Measurements from ENCODE around the gene GSN. TPM values are rescaled to one million over a fixed set of nuclear protein-coding genes. Genes with fewer than 3 reads are reported as not detected.
"Not testable (repeated sequence)": the region's sequence is repeated elsewhere in the genome, so short reads cannot be mapped to it uniquely, and the experiment has no call there.

The GSN gene
- total and polyA plus RNA-seq, 4 donors = 18.8 to 402 (median 51.6) TPM

DNA sequence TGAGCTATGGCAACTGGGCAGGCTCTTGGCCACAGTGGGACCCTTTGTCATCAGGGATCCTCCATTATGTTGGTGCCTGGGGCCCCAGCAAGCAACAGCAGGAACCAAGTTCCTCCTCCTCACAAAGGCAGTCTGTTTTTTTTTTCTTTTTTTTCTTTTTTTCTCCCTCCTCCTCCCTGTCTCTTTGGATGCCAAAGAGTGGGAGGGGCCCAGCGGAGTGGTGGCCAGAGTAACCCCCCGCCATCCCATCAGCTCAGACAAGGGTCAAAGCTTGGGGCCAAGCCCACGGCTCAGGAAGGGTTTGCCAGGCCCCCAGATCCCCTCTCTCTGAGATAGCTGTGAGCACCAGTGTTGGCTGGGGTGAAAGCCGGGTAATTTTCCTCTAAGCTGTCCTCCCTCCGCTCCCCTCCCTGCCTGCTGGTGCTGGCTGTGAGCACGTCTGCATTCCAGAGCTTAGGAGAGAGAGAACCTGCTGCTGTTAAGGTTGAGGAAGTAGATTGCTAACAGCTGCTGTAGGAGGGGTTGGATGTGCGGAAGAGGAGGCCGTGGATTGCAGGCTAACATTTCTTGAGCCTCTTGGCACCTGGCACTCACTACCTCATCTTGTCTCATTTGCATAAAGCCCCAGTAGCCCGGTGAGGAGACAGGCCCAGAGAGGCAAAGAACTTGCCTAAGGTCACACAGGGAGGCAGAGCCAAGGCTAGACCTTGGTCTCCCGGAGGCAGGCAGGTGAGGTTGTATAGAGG is 21.2 kb downstream of the GSN start:
- DNase-seq (ENCODE audit: low spot score) = no peak
- Histone ChIP-seq H3K27me3 (ENCODE audit: control insufficient read depth in 4 of 4, insufficient read depth in 4 of 4, low read length in 3 of 4) (no peaks in the 10 kb centered on the region), H3K27ac (ENCODE audit: low read depth in 1 of 2, low read length in 2 of 2) (peak overlapping the region; percentile 42 to 45), H3K4me1 (ENCODE audit: control insufficient read depth in 4 of 4, insufficient read depth in 4 of 4, low read length in 3 of 4) (peaks cover 0 to 12% (median 3%) of the 10 kb centered on the region in 4 donors), H3K9me3 (ENCODE audit: control insufficient read depth in 4 of 4, low read length in 3 of 4) (no peaks in the 10 kb centered on the region), H3K36me3 (ENCODE audit: control insufficient read depth in 4 of 4, insufficient read depth in 3 of 4, low read depth in 1 of 4, low read length in 3 of 4) (no peaks in the 10 kb centered on the region), H3K9ac (ENCODE audit: low read depth in 1 of 2, low read length in 2 of 2) (peak overlapping the region in 1 of 2 donors; percentile 6), H3K4me3 (ENCODE audit: low read depth in 1 of 3, low read length in 3 of 3) (no peak overlapping the region)
- TF ChIP-seq NR2F2 (IDR thresholded peaks at IDR 0.05) (no peak), SP1 (IDR thresholded peaks at IDR 0.05) (peak; percentile 44)
- 63% methylated on average over 10 of the region's 10 CpGs for WGBS

DNA sequence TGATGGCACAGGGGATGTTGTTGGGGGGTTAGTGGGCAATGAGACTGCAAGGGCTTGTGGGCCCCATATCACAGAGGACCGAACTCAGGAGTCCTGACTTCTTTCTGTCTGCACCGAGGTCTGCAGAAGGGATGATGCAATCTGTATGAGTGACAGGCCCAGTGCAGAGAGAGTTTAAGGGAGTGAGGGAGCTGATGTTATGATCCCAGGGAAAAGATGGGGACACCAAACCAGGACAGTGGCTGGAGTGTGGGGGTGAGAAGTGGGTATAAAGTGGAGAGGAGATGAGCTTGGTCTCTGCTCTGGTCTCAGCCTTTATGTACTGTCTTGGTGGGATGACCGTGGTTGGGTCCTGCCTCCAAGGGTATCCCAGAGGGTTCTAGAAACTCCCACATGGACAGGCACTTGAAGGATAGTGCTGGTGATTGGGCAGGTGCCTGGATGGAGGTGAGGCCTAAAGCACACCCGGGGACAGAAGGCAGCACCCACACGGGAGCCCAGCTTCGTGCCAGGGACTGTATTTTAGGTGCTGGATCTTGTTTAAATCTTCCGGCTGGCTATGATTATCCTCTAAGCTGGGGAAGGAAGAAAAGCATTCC is 21.9 kb downstream of the GSN start:
- TF ChIP-seq HNF4G (IDR thresholded peaks at IDR 0.05) = no peak
- TF ChIP-seq EGR1 (IDR thresholded peaks at IDR 0.05; ENCODE audit: low read depth in 2 of 2) = no peak
- TF ChIP-seq RXRA (IDR thresholded peaks at IDR 0.05) = no peak
- TF ChIP-seq YY1 (IDR thresholded peaks at IDR 0.05) = no peak
- no peak for TF ChIP-seq GABPA (IDR thresholded peaks at IDR 0.05 in 1 of 2, conservative IDR thresholded peaks at IDR 0.05 in 1 of 2)
- TF ChIP-seq FOXA2 (IDR thresholded peaks at IDR 0.05) = no peak
- TF ChIP-seq ZBTB33 (IDR thresholded peaks at IDR 0.05) = no peak
- TF ChIP-seq, protein P1, sequence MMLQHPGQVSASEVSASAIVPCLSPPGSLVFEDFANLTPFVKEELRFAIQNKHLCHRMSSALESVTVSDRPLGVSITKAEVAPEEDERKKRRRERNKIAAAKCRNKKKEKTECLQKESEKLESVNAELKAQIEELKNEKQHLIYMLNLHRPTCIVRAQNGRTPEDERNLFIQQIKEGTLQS (IDR thresholded peaks at IDR 0.05) = no peak
- no peak for TF ChIP-seq MAX (IDR thresholded peaks at IDR 0.05)
- TF ChIP-seq NR2F2 (IDR thresholded peaks at IDR 0.05) = no peak
- no peak for TF ChIP-seq SP1 (IDR thresholded peaks at IDR 0.05)
- TF ChIP-seq RAD21 (IDR thresholded peaks at IDR 0.05) = no peak
- TF ChIP-seq TAF1 (conservative IDR thresholded peaks at IDR 0.05) = no peak
- TF ChIP-seq, protein P2, sequence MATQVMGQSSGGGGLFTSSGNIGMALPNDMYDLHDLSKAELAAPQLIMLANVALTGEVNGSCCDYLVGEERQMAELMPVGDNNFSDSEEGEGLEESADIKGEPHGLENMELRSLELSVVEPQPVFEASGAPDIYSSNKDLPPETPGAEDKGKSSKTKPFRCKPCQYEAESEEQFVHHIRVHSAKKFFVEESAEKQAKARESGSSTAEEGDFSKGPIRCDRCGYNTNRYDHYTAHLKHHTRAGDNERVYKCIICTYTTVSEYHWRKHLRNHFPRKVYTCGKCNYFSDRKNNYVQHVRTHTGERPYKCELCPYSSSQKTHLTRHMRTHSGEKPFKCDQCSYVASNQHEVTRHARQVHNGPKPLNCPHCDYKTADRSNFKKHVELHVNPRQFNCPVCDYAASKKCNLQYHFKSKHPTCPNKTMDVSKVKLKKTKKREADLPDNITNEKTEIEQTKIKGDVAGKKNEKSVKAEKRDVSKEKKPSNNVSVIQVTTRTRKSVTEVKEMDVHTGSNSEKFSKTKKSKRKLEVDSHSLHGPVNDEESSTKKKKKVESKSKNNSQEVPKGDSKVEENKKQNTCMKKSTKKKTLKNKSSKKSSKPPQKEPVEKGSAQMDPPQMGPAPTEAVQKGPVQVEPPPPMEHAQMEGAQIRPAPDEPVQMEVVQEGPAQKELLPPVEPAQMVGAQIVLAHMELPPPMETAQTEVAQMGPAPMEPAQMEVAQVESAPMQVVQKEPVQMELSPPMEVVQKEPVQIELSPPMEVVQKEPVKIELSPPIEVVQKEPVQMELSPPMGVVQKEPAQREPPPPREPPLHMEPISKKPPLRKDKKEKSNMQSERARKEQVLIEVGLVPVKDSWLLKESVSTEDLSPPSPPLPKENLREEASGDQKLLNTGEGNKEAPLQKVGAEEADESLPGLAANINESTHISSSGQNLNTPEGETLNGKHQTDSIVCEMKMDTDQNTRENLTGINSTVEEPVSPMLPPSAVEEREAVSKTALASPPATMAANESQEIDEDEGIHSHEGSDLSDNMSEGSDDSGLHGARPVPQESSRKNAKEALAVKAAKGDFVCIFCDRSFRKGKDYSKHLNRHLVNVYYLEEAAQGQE (IDR thresholded peaks at IDR 0.05) = no peak
- no peak for TF ChIP-seq HNF4A (conservative IDR thresholded peaks at IDR 0.05)
- TF ChIP-seq, protein P3, sequence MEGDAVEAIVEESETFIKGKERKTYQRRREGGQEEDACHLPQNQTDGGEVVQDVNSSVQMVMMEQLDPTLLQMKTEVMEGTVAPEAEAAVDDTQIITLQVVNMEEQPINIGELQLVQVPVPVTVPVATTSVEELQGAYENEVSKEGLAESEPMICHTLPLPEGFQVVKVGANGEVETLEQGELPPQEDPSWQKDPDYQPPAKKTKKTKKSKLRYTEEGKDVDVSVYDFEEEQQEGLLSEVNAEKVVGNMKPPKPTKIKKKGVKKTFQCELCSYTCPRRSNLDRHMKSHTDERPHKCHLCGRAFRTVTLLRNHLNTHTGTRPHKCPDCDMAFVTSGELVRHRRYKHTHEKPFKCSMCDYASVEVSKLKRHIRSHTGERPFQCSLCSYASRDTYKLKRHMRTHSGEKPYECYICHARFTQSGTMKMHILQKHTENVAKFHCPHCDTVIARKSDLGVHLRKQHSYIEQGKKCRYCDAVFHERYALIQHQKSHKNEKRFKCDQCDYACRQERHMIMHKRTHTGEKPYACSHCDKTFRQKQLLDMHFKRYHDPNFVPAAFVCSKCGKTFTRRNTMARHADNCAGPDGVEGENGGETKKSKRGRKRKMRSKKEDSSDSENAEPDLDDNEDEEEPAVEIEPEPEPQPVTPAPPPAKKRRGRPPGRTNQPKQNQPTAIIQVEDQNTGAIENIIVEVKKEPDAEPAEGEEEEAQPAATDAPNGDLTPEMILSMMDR (IDR thresholded peaks at IDR 0.05; ENCODE audit: low read depth, low read length, missing input control) = no peak
- no peak for DNase-seq (ENCODE audit: low spot score)

DNA sequence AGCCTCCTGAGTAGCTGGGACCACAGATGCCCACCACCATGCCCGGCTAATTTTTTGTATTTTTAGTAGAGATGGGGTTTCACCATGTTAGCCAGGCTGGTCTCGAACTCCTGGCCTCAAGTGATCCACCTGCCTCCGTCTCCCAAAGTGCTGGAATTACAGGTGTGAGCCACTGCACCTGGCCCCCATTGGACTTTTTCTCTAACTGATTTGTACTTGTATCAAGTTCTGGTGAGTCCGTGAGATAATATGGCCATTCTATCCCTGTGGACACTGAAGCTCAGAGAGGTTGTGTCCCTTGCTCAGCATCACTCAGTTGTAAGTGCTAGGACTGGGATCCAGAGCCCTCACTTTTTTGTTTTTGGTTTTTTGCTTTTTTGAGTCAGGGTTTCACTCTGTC is 23.6 kb downstream of the GSN start:
- H3K36me3 ChIP-seq (ENCODE audit: control insufficient read depth in 4 of 4, insufficient read depth in 3 of 4, low read depth in 1 of 4, low read length in 3 of 4); H3K4me3 ChIP-seq (ENCODE audit: low read depth in 1 of 3, low read length in 3 of 3); H3K27me3 ChIP-seq (ENCODE audit: control insufficient read depth in 4 of 4, insufficient read depth in 4 of 4, low read length in 3 of 4); DNase-seq (ENCODE audit: low spot score); H3K9ac ChIP-seq (ENCODE audit: low read depth in 1 of 2, low read length in 2 of 2); H3K4me1 ChIP-seq (ENCODE audit: control insufficient read depth in 4 of 4, insufficient read depth in 4 of 4, low read length in 3 of 4); H3K9me3 ChIP-seq (ENCODE audit: control insufficient read depth in 4 of 4, low read length in 3 of 4); H3K27ac ChIP-seq (ENCODE audit: low read depth in 1 of 2, low read length in 2 of 2): not testable (repeated sequence)
- WGBS = 89% methylated on average over 4 of the region's 4 CpGs

More for the DNA sequence above, 21.9 kb downstream of the GSN start:
- Histone ChIP-seq H3K9me3 (ENCODE audit: control insufficient read depth in 4 of 4, low read length in 3 of 4) (no peaks in the 10 kb centered on the region), H3K27me3 (ENCODE audit: control insufficient read depth in 4 of 4, insufficient read depth in 4 of 4, low read length in 3 of 4) (no peaks in the 10 kb centered on the region), H3K4me1 (ENCODE audit: control insufficient read depth in 4 of 4, insufficient read depth in 4 of 4, low read length in 3 of 4) (peaks cover 0 to 10% (median 3%) of the 10 kb centered on the region in 4 donors), H3K27ac (ENCODE audit: low read depth in 1 of 2, low read length in 2 of 2) (peak overlapping the region; percentile 42 to 45), H3K4me3 (ENCODE audit: low read depth in 1 of 3, low read length in 3 of 3) (no peak overlapping the region), H3K36me3 (ENCODE audit: control insufficient read depth in 4 of 4, insufficient read depth in 3 of 4, low read depth in 1 of 4, low read length in 3 of 4) (no peaks in the 10 kb centered on the region), H3K9ac (ENCODE audit: low read depth in 1 of 2, low read length in 2 of 2) (no peak overlapping the region)
- WGBS = 83% methylated on average over 7 of the region's 7 CpGs
